AG09319 (cell line): ENCODE data around the gene NIPBL.
"Not testable (repeated sequence)": the region's sequence is repeated elsewhere in the genome, so short reads cannot be mapped to it uniquely, and the experiment has no call there.

ENCODE experiments used
- DNase-seq: peaks from one replicate; pipeline ENCODE4 v3.0.0-alpha.2; 2010; ENCODE audit warnings: low read depth; ENCODE audit errors: extremely low read depth
- TF ChIP-seq, protein P1 (sequence below): IDR thresholded peaks from 2 replicates; pipeline ENCODE4 v1.5.1; 2011; ENCODE audit warnings: low read depth, mild to moderate bottlenecking, inconsistent platforms, low read length, moderate library complexity

NIPBL gene

DNA sequence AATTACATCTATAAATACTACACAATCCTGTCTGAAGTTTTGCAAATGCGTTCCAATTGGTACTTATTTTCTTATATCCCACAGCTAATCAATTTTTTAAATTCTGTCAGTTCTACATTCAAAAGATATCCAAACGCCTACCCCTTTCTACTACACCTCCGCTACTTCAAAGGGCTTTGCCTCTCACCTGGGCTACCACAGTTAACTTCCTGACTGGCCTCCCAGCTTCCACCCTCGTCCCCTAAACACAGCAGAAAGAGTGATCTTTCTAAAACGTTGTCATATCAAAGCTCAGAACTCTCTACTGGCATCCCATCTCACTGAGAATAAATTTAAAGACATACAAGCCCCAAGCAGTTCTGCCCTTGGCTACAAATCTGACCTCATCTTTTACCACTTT is 32.3 kb upstream of the NIPBL start:
- TF ChIP-seq, protein P1, sequence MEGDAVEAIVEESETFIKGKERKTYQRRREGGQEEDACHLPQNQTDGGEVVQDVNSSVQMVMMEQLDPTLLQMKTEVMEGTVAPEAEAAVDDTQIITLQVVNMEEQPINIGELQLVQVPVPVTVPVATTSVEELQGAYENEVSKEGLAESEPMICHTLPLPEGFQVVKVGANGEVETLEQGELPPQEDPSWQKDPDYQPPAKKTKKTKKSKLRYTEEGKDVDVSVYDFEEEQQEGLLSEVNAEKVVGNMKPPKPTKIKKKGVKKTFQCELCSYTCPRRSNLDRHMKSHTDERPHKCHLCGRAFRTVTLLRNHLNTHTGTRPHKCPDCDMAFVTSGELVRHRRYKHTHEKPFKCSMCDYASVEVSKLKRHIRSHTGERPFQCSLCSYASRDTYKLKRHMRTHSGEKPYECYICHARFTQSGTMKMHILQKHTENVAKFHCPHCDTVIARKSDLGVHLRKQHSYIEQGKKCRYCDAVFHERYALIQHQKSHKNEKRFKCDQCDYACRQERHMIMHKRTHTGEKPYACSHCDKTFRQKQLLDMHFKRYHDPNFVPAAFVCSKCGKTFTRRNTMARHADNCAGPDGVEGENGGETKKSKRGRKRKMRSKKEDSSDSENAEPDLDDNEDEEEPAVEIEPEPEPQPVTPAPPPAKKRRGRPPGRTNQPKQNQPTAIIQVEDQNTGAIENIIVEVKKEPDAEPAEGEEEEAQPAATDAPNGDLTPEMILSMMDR: no peak
- no peak for DNase-seq

DNA sequence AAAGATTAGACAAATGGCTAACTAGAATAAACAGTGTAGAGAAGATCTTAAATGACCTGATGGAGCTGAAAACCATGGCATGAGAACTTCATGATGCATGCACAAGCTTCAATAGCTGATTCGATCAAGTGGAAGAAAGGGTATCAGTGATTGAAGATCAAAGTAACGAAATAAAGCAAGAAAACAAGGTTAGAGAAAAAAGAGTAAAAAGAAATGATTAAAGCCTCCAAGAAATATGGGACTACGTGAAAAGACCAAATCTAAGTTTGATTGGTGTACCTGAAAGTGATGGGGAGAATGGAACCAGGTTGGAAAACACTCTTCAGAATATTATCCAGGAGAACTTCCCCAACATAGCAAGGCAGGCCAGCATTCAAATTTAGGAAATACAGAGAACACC is 28.0 kb upstream of the NIPBL start:
- not testable (repeated sequence) for DNase-seq

DNA sequence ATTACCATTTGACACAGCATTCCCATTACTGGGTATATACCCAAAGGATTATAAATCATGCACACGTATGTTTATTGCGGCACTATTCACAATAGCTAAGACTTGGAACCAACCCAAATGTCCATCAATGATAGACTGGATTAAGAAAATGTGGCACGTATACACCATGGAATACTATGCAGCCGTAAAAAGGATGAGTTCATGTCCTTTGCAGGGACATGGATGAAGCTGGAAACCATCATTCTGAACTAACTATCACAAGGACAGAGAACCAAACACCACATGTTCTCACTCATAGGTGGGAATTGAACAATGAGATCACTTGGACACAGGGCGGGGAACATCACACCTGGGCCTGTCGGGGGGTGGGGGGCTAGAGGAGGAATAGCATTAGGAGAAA is 23.7 kb upstream of the NIPBL start:
- not testable (repeated sequence) for DNase-seq

DNA sequence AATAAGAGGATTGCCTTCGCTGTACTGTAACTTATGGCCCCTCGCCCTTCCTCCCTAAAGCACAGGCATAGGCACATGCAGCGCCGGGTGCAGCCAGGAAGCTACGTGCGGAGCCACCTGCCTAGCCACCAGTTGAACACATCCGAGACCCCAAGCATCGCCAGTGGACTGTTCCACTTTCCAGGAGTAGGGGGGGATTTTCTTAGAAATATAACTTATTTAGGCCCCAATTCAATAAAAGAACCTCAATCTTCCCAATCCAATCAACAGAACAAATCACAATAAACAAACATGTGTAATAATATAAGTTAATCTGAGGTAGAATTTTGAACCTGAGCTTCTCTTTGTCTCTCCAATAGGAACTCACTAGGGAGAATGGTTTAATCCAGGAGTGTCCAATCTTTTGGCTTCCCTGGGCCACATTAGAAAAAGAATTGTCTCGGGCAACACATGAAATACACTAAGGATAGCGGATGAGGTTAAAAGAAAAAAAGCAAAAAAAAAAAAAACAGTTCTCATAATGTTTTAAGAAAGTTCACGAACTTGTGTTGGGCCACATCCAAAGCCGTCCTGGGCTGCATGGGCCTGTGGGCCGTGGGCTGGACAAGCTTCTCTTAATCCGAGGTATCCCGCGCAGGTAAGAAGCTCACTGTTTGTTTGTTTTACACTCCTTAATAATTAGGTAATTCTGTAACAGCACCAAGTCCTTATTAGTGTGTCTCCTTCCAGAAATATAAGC is 22.0 kb upstream of the NIPBL start:
- no peak for DNase-seq
- TF ChIP-seq, protein P1: no peak

DNA sequence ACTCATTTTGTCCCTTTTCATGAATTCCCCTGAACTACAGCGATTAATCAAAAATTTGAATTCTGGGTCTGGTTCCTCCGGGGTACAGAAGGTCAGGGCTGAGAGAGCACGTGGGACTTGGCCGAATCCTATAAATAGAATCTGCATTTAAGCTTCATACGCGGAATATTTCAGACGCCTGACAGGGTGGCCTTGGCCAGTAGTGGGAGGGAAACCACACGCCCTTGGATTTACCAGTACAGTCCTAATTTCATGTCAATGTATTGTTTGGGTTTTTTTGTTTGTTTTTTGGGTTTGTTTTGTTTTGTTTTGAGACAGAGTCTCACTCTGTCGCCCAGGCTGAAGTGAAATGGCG is 21.5 kb upstream of the NIPBL start:
- no peak for DNase-seq
- TF ChIP-seq, protein P1: no peak

DNA sequence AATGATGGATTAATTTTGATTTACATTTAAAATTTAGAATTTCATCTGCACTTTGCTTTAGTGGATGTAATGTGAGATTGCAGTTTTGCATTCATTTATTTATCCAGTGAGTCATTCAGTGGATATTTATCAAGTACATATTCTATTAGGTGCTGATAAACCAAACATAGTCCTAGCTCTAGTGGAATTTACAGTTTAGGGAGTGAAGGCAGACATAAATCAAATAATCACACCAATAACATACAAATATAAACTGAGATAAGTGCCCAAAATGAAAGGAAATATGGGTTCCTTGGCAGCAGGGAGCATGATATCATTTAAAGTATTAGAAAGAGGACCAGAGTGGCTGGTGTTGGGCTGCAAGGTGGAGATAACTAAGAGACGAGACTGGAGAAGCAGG is 14.7 kb upstream of the NIPBL start:
- TF ChIP-seq, protein P1: no peak
- no peak for DNase-seq

DNA sequence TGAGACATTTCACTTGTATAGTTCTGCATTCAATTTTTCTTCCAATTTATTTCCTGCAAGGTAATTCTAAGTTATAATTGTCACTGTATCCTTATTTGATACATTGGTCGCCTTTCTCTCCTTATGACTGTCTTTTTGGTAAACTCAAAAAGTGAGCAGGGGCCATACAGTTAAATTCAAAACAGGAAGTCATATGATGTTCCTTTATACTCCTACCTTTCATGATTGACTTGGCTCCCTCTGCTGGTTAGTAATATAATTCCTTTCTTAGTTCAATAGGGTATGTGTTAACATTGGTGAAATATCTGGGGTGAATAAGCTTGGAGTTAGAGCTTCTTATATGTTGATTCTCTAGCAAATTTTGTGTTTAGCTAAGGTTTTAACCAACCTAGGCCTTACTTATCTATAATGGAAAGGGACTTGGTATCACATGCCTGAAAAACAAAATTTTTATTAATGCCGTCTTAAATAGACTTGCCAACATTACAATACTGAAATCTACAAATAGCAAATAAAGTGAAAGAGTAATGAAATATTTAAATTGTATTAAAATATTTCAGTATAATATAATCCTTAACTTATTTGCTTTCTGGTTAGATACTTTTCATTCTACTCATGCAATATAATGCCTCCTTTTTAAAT is 6.0 kb upstream of the NIPBL start:
- TF ChIP-seq, protein P1: peak; percentile 61

DNA sequence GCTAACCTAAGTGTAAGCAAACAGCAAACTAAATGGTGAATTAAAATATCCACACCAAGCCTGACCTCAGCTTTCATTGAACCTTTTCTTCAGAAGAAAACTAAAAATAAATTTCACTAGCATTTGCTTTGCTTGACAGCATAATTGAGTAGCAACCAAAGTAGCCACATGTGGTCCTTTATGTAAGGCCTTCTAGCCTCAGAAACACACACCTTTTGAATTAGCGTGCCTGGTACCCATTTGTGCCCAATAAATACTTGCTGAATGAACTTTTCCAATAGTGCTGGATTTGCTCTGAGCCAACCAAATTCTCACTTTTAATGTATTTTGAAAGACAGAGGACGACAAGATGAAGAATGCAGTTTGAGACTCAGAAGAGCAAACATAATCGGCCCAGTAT is 2.1 kb upstream of the NIPBL start:
- no peak for DNase-seq
- TF ChIP-seq, protein P1: no peak

More for the DNA sequence above, 6.0 kb upstream of the NIPBL start:
- DNase-seq: no peak
